IMR-90 (cell line): ENCODE results near the gene HERPUD1. TPM values are rescaled to one million over a fixed set of nuclear protein-coding genes. Genes with fewer than 3 reads are reported as not detected.

Experiments used
- ATAC-seq: fragments of 200-7000 bp; cut with Tn5 transposase; 2 replicates; pipeline ENCODE4 v1.9.1; 2020; ENCODE audit warnings: low read depth, mild to moderate bottlenecking, moderate library complexity
- BruUV-seq: library from RNA; stranded (reverse); fragments of 400-500 nt; replicated peaks from 2 replicates; lab custom pipeline; 2021; lab: Mats Ljungman, UMichigan
- CTCF ChIA-PET: fragments of 300-600 bp; formaldehyde crosslinking; extraction: SDS; loops from one replicate; lab custom pipeline; 2021; ENCODE audit warnings: antibody characterized with exemption; lab: Yijun Ruan, JAX
- POLR2A ChIA-PET: fragments of 300-600 bp; sonication (Branson Sonifier 250); formaldehyde crosslinking; loops from one replicate; lab custom pipeline; 2022; ENCODE audit warnings: antibody characterized with exemption; ENCODE audit not compliant: unreplicated experiment; lab: Charles Lee
- DNase-seq: peaks from one replicate; pipeline ENCODE4 v3.0.0; 2013
- H2AFZ ChIP-seq: replicated peaks from 2 replicates; pipeline ENCODE3; 2013; ENCODE audit warnings: low read length, mild to moderate bottlenecking; ENCODE audit not compliant: poor library complexity
- H2AK5ac ChIP-seq: 2 replicates; pipeline ENCODE4 v1.6.1; 2013; ENCODE audit warnings: low read depth, low read length, inconsistent platforms
- H2AK9ac ChIP-seq: replicated peaks from 2 replicates; pipeline ENCODE3; 2013; ENCODE audit warnings: mild to moderate bottlenecking, low read depth, low read length, moderate library complexity; ENCODE audit not compliant: poor library complexity
- H2BK120ac ChIP-seq: 2 replicates; pipeline ENCODE4 v1.6.1; 2013; ENCODE audit warnings: low read depth, low read length, inconsistent platforms
- H2BK15ac ChIP-seq: 3 replicates; pipeline ENCODE4 v1.6.1; 2013; ENCODE audit warnings: low read depth, low read length, inconsistent platforms
- H2BK20ac ChIP-seq: 2 replicates; pipeline ENCODE4 v1.6.1; 2013; ENCODE audit warnings: low read depth, mild to moderate bottlenecking, inconsistent platforms, low read length, moderate library complexity
- H2BK5ac ChIP-seq: 2 replicates; pipeline ENCODE4 v1.6.1; 2013; ENCODE audit warnings: mild to moderate bottlenecking, low read depth, low read length, inconsistent platforms; ENCODE audit not compliant: poor library complexity, severe bottlenecking
- H3K14ac ChIP-seq: replicated peaks from 2 replicates; pipeline ENCODE4 v1.6.1; 2013; ENCODE audit warnings: low read depth, low read length, inconsistent platforms
- H3K18ac ChIP-seq: 2 replicates; pipeline ENCODE4 v1.6.1; 2013; ENCODE audit warnings: low read depth, low read length, control low read depth
- H3K23ac ChIP-seq: 2 replicates; pipeline ENCODE4 v1.6.1; 2013; ENCODE audit warnings: low read depth, low read length, inconsistent platforms
- H3K27ac ChIP-seq: 2 replicates; pipeline ENCODE4 v1.5.1; 2013; ENCODE audit warnings: mild to moderate bottlenecking, control low read depth, low read length; ENCODE audit not compliant: insufficient read depth
- H3K27me3 ChIP-seq: 2 replicates; pipeline ENCODE4 v1.6.1; 2013; ENCODE audit warnings: low read length; ENCODE audit not compliant: control insufficient read depth, insufficient read depth
- H3K36me3 ChIP-seq: 2 replicates; pipeline ENCODE4 v1.6.1; 2013; ENCODE audit warnings: low read length, mixed read lengths; ENCODE audit not compliant: control insufficient read depth, insufficient read depth
- H3K4ac ChIP-seq: 2 replicates; pipeline ENCODE4 v1.6.1; 2013; ENCODE audit warnings: low read depth, low read length, inconsistent platforms
- H3K4me1 ChIP-seq: 2 replicates; pipeline ENCODE4 v1.6.1; 2013; ENCODE audit warnings: low read length, mixed read lengths; ENCODE audit not compliant: control insufficient read depth, insufficient read depth
- H3K4me2 ChIP-seq: 2 replicates; pipeline ENCODE4 v1.6.1; 2013; ENCODE audit warnings: low read depth, mild to moderate bottlenecking, control low read depth, low read length, moderate library complexity
- H3K4me3 ChIP-seq: 2 replicates; pipeline ENCODE4 v1.5.1; 2013; ENCODE audit warnings: low read depth, mild to moderate bottlenecking, control low read depth, low read length, moderate library complexity; ENCODE audit not compliant: insufficient read depth
- H3K56ac ChIP-seq: 2 replicates; pipeline ENCODE4 v1.6.1; 2013; ENCODE audit warnings: low read length, inconsistent platforms; ENCODE audit not compliant: insufficient read depth; ENCODE audit errors: extremely low read depth
- H3K79me1 ChIP-seq, 2 experiments: 2 replicates each; pipeline ENCODE4 v1.6.1; 2013; ENCODE audit warnings: low read length in 2 of 2, inconsistent platforms in 1 of 2, low read depth in 1 of 2
- H3K9ac ChIP-seq: 2 replicates; pipeline ENCODE4 v1.6.1; 2013; ENCODE audit warnings: low read depth, low read length, control low read depth
- H3K9me1 ChIP-seq: 2 replicates; pipeline ENCODE4 v1.6.1; 2013; ENCODE audit warnings: low read length, inconsistent platforms; ENCODE audit not compliant: insufficient read depth
- H3K9me3 ChIP-seq: 2 replicates; pipeline ENCODE4 v1.6.1; 2013; ENCODE audit warnings: low read length; ENCODE audit not compliant: control insufficient read depth, insufficient read depth
- H4K20me1 ChIP-seq: 2 replicates; pipeline ENCODE4 v1.6.1; 2013; ENCODE audit warnings: low read length, inconsistent platforms; ENCODE audit not compliant: insufficient read depth
- H4K5ac ChIP-seq: 2 replicates; pipeline ENCODE4 v1.6.1; 2013; ENCODE audit warnings: mild to moderate bottlenecking, low read depth, low read length, control low read depth
- H4K8ac ChIP-seq, 2 experiments: 2 replicates each; pipeline ENCODE4 v1.6.1; 2013; ENCODE audit warnings: low read depth in 2 of 2, low read length in 2 of 2, control low read depth in 1 of 2, inconsistent platforms in 1 of 2
- H4K91ac ChIP-seq: 2 replicates; pipeline ENCODE4 v1.6.1; 2013; ENCODE audit warnings: low read depth, low read length, inconsistent platforms; ENCODE audit not compliant: insufficient read depth
- CTCF ChIP-seq: conservative IDR thresholded peaks from 2 replicates; pipeline ENCODE4 v1.5.1; 2012; ENCODE audit warnings: mild to moderate bottlenecking, low read depth, low read length, improper control_type of control experiment
- FOS ChIP-seq: fragments of 150-350 bp; IDR thresholded peaks from 2 replicates; pipeline ENCODE4 v1.6.1; 2016; ENCODE audit warnings: low read depth, low read length
- WGBS, 2 experiments: methylation state at CpG; one replicate each; pipeline versions ENCODE4 v1.1.5 to v1.1.7; 2013; ENCODE audit warnings: missing lambda C conversion rate in 2 of 2; ENCODE audit not compliant: insufficient read length in 1 of 2; ENCODE audit errors: extremely low coverage in 2 of 2; 5-methylcytosine and 5-hydroxymethylcytosine counted together
- dilution Hi-C: fragments of 300-500 bp; cut with HindIII; formaldehyde crosslinking; loops from one replicate; pipeline ENCODE4 v1.14.3; 2018; ENCODE audit warnings: low sequenced_read_pairs; ENCODE audit not compliant: unreplicated experiment
- in situ Hi-C: fragments of 300-500 bp; cut with MboI; formaldehyde crosslinking; loops from 3 replicates; pipeline ENCODE4 v1.14.3; 2019; ENCODE audit warnings: low sequenced_read_pairs, inconsistent platforms, mixed read lengths
- intact Hi-C: fragments of 100-400 bp; cut with micrococcal nuclease; formaldehyde crosslinking; loops from 2 replicates; pipeline ENCODE4 v1.10.0; 2022
- polyA plus RNA-seq, 3 experiments: library from polyadenylated mRNA; depleted of rRNA; stranded (reverse); fragments of >200 nt; gene quantifications; 2 replicates each; pipeline ENCODE4 v1.2.3, GENCODE V29; 2012; ENCODE audit warnings: low replicate concordance in 1 of 3
- total RNA-seq: library from RNA; depleted of rRNA; stranded (reverse); fragments of >200 nt; gene quantifications from 2 replicates; pipeline ENCODE4 v1.2.3, GENCODE V29; 2012

HERPUD1 gene
- total and polyA plus RNA-seq, 2 of the 4 experiments (the other 2 are of a cell fraction): 130 to 148 TPM

GRCh38 chr16:56980201-56980535 lies 48.2 kb downstream of the HERPUD1 start:
- no peak overlapping the region for H3K14ac ChIP-seq
- peaks cover 5% of the 10 kb centered on the region for H3K9me1 ChIP-seq
- no peak overlapping the region for H3K4ac ChIP-seq
- 35% methylated on average over 2 of the region's 4 CpGs; no CpG with 5 or more reads in 1 of the 2 experiments for WGBS, 2 experiments
- H3K18ac ChIP-seq: no peak overlapping the region
- BruUV-seq: no TSS peak
- no peak overlapping the region for H2BK15ac ChIP-seq
- H2BK5ac ChIP-seq: no peak overlapping the region
- no peak overlapping the region for H2AK9ac ChIP-seq
- no peak overlapping the region for H3K23ac ChIP-seq
- dilution Hi-C loops: no loop called here
- no peak overlapping the region for H3K4me3 ChIP-seq
- no peaks in the 10 kb centered on the region for H3K9me3 ChIP-seq
- no peak overlapping the region for H2AFZ ChIP-seq
- peaks cover 6 to 7% of the 10 kb centered on the region in 2 experiments; a peak in 3 of 4 replicates for H3K79me1 ChIP-seq
- no peak overlapping the region for H2BK20ac ChIP-seq
- H2BK120ac ChIP-seq: no peak overlapping the region
- CTCF ChIA-PET: no interaction called here
- no peaks in the 10 kb centered on the region for H3K36me3 ChIP-seq
- H3K27me3 ChIP-seq: peaks cover 2% of the 10 kb centered on the region; the same call in 1 of the 2 replicates
- no peak overlapping the region for H4K8ac ChIP-seq
- no peaks in the 10 kb centered on the region for H4K20me1 ChIP-seq
- TF ChIP-seq CTCF (no peak), FOS (no peak)
- ATAC-seq: no peak
- H3K9ac ChIP-seq: no peak overlapping the region
- no peak for DNase-seq
- no peak overlapping the region for H2AK5ac ChIP-seq
- H4K91ac ChIP-seq: no peak overlapping the region
- H3K27ac ChIP-seq: no peak overlapping the region
- POLR2A ChIA-PET: no interaction called here
- H3K4me2 ChIP-seq: no peak overlapping the region
- no peak overlapping the region for H4K5ac ChIP-seq
- intact Hi-C loops: no loop called here
- H3K4me1 ChIP-seq: peaks cover under 1% of the 10 kb centered on the region
- in situ Hi-C loops: no loop called here
- H3K56ac ChIP-seq: no peak overlapping the region
